CD4-positive, alpha-beta T cell treated with Interleukin-15 for 4 hours (primary cell): Measurements from ENCODE around the gene CCL15.
"Not testable (repeated sequence)": the region's sequence is repeated elsewhere in the genome, so short reads cannot be mapped to it uniquely, and the experiment has no call there.

ENCODE experiments used
- DNase-seq: peaks from one replicate; pipeline ENCODE4 v3.0.0-alpha.2; 2020; ENCODE audit warnings: low spot score

The CCL15 gene, protein sequence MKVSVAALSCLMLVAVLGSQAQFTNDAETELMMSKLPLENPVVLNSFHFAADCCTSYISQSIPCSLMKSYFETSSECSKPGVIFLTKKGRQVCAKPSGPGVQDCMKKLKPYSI

DNA sequence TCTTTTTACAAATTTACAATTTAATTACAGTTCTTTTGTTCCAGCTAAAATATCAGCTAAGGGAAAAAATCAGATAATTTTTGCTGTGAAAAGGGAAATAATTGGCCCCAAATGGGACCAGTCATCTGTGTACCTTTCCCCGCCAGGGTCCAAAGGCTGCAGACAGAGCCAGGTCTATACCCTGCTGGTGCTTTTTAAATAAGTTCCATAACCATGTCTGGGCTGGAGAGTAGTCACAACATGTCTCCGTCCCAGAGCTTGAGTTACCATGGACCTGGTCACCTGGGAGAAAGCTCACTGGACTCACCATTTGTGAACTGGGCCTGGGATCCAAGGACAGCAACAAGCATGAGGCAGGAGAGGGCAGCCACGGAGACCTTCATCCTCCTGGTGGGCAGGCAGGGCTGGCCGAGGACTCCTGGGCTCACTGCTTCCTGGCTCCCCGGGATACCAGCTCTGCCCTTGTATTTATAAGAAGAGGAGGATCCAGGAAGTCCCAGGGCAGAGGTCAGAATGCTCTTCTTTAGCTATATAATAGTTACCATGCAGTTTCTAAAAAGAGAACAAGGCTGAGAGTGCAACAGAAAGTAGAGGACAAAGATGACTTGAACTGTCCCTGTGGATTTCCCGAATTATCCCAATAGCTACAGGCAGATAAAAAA lies at the start of gene CCL15:
Gene CCL15, minus strand, starts transcription at position 444 of the 662 bp plus-strand sequence. Its CDS starts 61 bp downstream, at position 383.
- DNase-seq: no peak

DNA sequence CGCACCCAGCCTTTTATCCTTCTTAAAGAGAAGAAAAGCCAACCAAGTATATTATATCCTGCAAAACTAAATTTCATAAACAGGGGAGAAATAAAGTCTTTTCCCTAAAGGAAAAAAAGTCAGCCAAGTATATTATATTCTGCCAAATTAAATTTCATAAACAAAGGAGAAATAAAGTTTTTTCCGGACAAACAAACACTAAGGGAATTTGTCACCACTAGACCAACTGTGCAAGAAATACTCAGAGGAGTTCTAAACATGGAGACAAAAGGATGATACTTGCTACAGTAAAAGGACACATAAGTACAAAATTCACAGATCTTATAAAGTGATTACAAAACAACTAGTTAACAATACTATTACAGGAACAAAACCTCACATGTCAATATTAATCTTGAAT lies 48.3 kb upstream of the CCL15 start:
- DNase-seq: no peak

DNA sequence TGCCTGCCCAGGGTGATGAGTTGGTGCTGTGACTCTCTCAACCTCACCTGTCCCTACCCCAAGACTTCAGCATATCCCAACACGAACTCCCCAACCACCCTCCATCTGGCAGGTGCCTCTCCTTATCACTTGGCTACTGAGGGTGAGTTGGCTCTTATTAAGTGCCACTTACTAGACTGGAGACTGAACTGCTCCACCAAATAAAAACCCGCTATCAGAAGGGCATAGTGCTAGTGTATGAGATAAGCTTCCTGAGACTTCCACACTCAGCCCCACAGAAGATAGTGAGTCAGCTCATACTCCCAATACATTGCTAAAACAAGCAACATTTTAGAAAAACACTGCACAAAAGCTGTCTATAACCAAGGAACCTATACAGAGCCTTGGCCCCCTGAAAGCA lies 46.7 kb upstream of the CCL15 start:
- no peak for DNase-seq

DNA sequence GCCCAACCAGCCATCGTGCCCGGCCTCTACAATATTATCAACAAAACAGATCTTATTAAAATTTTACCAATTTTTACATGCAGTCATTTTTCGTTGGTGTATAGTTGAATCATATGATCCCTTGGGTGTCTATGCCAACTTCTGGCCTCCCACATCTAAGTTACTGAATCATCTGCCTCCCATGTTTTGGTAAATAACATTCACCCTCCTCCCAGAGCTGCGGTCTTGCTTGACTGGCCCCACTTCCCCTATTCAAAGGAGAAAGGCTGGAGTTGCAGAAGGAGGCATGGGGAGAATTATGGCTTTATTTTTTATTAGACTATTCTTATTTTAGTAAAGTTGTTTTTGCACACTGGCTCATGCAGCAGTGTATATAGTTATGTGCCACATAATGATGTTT lies 34.9 kb upstream of the CCL15 start:
- no peak for DNase-seq

DNA sequence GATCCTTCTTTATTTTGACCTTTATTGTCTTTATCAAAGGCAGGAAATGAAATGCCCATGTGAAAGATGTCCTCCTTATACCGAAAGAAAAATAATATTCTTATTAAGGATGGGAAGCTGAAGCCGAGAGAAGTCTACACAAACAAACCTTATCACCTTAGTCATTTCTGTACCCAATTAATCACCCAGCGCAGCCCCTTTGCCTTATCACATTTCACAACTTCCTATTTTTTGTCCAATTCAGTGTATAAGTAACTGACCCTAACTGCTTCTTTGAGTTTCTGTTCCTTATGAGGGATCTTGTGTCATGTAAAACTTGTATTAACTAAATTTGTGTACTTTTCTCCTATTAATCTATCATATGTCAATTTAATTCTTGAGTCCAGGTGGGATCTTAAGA lies 32.8 kb upstream of the CCL15 start:
- no peak for DNase-seq

DNA sequence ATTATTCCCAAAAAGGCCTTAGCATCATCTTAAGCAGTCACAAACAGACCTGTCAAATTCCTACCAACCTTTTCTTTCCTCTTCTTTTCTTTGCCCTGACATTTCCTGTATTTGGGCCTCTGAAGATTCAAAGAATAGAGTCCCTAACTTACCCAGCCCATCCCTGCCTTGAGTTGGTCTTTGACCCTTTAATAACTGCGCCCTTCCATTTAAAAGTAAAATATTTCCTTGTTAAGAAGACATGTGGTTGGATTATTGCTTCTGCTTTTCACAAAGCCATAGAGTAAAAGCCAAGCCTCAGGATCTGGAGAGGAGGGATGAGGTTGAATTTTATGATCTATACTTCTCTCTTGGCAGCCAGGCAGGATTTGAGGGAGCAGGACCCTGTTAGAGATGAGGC lies 29.6 kb upstream of the CCL15 start:
- no peak for DNase-seq

DNA sequence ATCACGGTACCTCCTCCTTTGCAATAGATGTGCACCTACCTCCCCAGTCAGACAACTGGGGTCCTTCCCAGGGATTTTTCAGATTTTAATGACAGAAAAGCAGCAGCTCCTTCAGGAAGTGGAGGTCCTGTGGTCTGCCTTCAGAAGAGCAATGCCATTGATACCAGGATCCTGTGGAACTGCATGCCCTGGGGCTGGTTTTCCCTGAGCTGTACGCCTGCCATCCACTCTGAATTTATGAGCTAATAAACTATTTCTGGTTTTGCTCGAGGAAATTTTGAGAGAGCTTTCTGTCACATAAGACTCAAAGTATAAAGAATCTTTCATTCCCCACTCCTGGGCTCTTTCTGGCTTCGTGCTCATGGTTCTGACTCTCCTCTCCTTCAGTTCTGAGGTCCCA lies 26.4 kb upstream of the CCL15 start:
- no peak for DNase-seq

DNA sequence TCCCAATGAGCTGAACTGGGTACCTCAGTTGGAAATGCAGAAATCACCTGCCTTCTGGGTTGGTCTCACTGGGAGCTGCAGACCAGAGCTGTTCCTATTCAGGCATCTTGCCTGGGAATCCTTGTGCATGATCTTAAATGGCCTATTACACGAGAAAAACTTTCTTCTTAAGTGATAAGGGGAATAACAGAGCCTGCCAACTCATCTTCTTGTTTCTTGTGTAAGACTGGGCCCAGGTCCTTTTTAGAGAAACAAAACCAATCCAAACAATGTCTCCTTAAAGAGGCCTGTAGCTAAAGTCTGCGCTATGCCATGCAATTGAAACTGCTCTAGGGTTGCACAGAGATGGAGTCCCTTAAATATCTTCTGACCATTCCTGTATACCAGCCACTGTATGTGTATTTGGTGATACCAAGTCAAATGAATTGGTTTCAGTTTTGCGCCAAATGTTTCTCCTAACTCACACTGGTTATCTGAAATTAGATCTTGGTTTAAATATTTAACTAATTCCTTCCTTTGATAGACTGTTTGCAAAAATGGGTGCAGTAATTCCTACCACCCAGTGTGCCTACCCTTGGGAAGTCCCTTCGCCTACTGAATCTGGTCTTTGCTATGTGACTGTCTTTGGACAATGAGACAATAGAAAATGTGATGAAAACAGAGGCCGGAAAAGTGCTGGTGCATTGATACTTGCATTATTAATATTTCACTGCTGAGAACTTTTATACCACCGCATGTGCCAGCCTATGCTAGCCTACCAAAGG lies 22.9 kb upstream of the CCL15 start:
- DNase-seq: no peak

DNA sequence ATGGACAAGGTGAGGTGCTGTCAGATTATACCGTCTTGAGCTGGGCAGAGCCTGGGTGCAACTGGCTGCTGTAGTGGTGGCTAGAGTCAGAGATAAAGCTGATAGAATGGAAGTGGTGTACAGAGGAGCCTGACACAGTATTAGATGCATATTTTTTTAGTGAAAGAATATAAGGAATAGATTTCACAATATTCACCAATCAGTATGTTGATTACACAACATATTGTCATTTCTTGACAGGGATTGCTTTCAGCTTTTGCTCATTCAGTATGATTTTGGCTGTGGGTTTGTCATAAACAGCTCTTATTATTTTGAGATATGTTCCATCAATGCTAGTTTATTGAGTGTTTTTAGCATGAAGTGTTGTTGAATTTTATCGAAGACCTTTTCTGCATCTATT lies 18.1 kb upstream of the CCL15 start:
- no peak for DNase-seq

DNA sequence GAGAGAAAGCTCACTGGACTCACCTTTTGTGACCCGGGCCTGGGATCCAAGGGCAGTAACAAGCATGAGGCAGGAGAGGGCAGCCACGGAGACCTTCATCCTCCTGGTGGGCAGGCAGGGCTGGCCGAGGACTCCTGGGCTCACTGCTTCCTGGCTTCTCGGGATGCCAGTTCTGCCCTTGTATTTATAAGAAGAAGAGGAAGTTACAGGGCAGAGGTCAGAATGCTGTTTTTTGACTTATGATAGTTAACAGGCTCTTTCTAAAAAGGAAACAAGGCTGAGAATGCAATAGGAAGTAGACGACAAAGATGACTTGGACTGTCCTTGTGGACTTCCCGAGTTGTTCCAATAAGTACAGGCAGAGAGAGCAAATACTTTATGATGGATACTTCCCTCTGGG lies 16.4 kb upstream of the CCL15 start, which contains the start of gene CCL23:
Gene CCL23, minus strand, starts transcription at position 174 of the 400 bp plus-strand sequence. Its CDS starts 75 bp downstream, at position 99.
- no peak for DNase-seq

DNA sequence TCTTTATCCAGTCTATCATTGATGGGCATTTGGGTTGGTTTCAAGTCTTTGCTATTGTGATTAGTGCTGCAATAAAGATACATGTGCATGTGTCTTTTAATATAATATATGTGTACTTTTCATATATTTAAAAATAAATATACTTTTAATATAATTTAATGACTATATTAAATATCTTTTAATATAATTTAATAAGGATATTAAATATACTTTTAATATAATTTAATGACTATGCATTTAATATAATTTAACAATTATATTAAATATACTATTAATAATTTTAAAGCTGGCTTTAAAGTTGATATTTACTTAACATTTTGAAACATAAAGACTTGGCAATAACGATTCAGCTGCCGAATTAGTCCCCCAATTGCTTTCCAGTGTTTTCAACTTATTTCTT lies 15.2 kb upstream of the CCL15 start:
- no peak for DNase-seq

DNA sequence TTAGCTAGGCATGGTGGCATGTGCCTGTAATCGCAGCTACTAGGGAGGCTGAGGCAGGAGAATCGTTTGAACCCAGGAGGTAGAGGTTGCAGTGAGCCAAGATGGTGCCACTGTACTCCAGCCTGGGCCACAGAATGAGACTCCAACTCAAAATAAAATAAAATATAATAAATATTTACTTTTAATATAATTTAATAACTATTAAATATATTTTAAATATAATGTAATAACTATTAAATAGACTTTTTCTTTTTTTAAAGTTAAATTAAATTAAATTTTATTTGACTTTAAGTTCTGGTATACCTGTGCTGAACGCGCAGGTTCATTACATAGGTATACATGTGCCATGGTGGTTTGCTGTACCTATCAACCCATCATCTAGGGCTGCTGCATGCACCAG lies 14.5 kb upstream of the CCL15 start:
- not testable (repeated sequence) for DNase-seq

DNA sequence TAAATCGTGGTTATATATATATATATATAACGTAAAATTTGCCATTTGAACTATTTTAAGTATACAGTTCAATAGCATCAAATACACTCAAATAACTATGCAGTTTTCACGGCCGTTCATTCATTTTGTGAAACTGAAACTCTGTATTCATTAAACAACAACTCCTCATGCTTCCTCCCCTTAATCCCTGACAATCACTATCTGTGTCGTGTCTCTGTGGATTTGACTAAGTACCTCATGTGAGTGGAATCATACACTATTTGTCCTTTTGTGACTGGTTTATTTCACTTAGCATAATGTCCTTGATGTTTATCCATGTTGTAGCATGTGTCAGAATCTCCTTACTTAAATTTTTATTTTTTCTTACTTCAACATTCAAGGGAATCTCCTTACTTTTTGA lies 13.6 kb upstream of the CCL15 start:
- no peak for DNase-seq

DNA sequence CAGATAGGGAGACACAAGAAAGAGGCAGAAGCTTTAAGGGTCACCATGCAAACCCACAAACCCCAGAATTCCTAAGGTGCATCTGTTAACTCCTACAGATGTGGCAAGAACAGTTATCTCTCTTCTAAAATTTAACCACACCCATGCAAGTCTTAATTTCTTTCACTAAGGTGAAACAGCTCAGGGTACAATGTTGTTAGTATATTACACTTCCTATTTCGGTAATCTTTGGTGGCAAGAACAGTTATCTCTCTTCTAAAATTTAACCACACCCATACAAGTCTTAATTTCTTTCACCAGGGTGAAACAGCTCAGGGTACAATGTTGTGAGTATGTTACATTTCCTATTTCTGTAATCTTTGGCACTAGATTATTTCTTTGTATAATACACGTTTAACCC lies 9.8 kb upstream of the CCL15 start:
- DNase-seq: no peak

DNA sequence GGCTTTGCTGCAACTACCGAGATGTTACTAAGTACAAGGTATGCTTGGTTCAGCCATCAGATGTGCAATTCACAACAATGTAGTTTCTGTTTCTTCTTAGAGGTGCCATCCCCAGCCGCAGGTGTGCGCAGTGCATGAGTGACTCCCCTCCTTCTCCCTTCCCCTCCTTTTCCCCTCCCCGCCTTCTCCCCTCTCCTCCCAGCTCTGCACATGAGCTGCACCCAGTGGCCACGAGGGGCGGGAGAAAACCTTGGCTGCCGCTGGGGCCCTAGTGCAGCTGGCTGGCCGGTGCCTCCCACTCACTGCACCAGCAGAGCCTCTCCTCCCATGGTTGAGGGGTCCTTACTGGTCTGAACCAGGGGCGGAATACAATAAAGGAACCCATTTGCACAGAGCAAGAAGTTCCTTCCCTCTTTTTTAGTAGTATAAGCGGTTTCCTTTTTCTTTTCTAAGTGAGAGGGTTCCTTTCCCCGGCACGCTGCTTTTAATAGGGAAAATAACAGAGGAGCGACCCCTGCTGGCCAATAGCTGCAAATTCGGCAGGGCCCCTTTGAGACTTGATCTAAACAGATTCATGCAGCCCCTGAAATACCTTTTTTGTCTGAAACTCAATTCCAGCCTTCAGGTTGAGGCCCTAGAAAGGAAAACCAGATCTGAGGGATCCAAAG lies 7.8 kb upstream of the CCL15 start:
- DNase-seq: no peak

DNA sequence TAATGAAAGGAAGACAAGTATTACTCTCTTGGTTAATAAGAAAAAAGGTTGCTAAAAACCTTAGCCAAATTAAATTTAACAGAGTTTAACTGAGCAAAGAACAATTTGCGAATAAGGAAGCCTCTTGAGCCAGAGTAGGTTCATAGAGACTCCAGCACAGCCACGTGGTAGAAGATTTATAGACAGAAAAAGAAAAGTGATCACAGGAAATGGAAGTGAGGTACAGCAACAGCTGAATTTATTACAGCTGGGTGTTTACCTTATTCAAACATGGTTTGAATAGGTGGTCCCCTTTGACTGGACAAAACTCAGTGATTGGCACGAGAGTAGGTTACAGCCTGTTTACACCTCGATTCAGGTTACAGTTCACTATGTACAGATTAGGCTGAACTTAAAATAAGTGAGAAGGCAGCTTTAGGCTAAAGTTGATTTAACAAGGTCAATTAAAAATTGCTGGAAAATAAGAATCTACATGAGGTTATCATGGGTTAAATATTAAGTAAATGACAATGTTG lies 3.3 kb upstream of the CCL15 start:
- no peak for DNase-seq

DNA sequence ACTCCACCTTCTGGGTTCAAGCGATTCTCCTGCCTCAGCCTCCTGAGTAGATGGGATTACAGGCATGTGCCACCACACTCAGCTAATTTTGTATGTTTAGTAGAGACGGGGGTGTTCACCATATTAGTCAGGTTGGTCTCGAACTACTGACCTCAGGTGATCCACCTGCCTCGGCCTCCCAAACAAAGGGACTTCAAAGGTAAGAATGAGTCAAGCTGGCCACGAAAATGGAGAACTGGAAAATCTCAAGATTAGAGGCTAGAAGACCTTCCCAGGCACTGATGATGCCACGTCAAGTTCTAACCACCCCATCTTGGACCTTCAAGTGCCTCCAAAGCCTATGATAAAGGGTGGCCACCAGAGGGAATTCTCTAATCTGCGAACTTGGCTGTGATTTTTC lies 1.3 kb upstream of the CCL15 start:
- no peak for DNase-seq

DNA sequence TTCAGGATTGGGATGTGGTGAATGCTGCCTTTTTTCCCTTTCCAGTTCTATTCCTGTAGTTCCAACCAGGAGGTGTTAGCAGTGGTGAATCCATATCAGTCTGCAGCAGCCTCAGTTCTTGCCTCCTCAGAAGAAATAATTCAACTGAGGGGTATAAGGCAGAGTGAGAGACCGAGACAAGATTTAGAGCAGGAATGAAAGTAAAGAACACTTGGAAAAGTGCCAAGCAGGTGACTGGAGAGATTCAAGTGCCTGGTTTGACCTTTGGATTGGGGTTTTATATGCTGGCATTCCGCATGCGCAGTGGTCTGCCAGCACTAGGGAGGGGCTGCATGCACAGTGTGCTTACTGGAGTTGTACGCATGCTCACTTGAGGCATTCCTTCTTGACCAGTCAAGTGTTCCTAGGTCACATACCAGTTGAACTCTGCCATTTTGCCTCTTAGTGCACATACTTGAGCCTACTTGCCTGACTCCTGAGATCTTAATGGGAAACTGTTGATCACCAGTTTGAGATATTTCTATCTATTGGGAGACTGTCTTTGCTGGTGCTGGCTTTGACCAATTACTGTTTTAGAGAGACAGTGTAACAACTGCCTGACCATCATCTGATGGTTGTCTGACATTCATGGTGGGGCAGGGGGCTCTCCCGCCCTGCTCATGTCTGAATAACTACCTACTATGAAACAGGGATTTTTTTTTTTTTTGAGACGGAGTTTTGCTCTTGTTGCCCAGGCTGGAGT lies 680 bp upstream of the CCL15 start:
- no peak for DNase-seq

DNA sequence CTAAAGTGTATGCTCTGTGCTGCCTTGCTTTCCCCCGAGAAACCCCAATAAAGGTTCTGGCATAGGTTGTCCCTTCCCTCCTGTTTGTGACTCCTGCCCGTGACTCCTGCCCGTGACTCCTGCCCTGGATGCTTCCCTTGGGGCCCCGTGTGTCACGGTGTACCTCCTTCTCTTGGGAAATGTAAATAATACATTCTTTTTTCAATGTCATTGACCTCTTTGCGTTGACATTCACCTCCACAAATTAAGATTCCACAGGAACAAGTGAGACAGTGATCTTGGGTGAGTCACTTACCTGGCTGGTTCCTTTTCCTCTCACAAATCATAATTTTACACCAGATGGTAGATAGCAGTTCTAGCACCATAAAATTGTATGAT lies 632 bp downstream of the CCL15 start:
- no peak for DNase-seq

DNA sequence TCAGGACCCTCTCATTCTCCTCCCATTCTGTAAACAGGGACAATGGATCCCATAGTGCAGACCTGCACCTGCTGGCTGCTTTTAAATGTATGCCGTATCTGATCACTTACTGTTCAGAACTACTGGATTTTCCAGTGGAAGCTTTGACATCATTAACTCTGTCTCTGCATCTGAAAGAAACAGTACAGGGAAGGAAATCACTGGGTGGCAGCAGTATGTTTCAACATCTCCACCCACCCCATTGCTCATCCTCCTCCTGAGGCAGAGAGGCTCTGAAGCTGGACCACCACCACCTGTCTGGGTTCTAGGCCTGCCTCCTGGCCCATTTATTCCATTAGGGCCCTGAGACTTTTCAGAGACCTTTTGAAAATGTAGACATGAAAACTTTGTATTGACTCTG lies 2.6 kb downstream of the CCL15 start:
- no peak for DNase-seq

DNA sequence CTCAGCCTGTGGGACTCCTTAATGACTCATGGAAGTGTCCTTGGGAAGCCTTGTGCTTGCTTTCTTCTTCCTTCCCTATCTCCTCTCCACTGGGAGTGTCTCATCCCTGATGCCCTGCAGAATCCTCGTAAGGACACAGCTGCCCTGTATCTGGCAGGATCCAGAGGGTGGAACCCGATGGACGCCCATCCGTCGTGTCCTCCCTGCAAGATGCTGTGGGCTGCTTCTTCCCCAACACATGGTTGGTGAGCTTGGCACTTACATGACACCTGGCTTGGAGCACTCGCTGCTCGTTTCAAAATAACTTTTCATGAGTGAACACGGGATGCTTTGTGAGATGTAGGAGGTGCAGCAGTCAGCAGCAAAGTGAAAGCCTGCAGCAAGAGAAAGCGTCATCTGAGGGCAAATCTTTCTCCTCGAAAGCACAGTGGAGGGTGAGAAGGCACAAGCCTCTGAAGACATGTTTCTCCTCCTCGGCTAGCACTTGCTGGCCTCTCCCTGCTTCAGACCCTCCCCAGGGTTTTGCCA lies 3.3 kb downstream of the CCL15 start:
- no peak for DNase-seq

DNA sequence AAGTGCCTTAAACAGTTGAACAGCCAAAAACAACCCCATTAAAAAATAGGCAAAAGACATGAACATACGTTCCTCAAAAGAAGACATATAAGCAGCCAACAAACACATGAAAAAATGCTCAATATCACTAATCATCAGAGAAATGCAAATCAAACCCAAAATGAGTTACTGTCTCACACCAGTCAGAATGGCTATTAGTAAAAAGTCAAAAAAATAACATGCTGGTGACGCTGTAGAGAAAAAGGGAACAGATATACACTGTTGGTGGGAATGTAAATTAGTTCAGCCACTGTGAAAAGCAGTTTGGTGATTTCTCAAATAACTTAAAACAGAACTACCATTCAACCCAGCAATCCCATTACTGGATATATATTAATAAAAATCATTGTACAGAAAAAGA lies 6.0 kb downstream of the CCL15 start:
- DNase-seq: not testable (repeated sequence)
